B cell (primary cell): Measurements from ENCODE around the gene NNT. TPM values are rescaled to one million over a fixed set of nuclear protein-coding genes. Genes with fewer than 3 reads are reported as not detected.

ENCODE experiments used
- ATAC-seq: fragments of 200-7000 bp; cut with Tn5 transposase; one replicate; pipeline ENCODE4 v1.10.0; 2021; ENCODE audit warnings: low read depth, mild to moderate bottlenecking, moderate number of reproducible peaks, moderate library complexity
- CTCF ChIA-PET: fragments of 350-600 bp; sonication (Branson Sonifier 250); formaldehyde crosslinking; loops from one replicate; lab custom pipeline; 2021; ENCODE audit warnings: antibody characterized with exemption, inconsistent platforms; lab: Charles Lee
- POLR2A ChIA-PET: fragments of 350-600 bp; sonication (Branson Sonifier 250); formaldehyde crosslinking; loops from one replicate; lab custom pipeline; 2021; ENCODE audit warnings: antibody characterized with exemption; lab: Charles Lee
- DNase-seq: peaks from one replicate; pipeline ENCODE4 v3.0.0; 2013
- H2AFZ ChIP-seq: 2 replicates; pipeline ENCODE4 v1.6.1; 2012; ENCODE audit warnings: mild to moderate bottlenecking, low read depth, low read length; ENCODE audit not compliant: insufficient read depth, poor library complexity, severe bottlenecking
- H3K27ac ChIP-seq, 2 donors: 1 replicate in 1 of 2; 2 replicates in 1 of 2; pipeline ENCODE4 v1.5.1; 2012 to 2013; ENCODE audit warnings: low read length in 2 of 2, mild to moderate bottlenecking in 2 of 2, moderate library complexity in 1 of 2
- H3K27me3 ChIP-seq, 4 experiments: fragments of 200-600 bp in 1 of 4; sonication (generic) in 1 of 4; replicated peaks in 1 of 4; 1 replicate in 2 of 4; 2 replicates in 2 of 4; pipeline versions ENCODE4 v1.6.1 to v1.7.0; 2013 to 2016; ENCODE audit warnings: low read length in 3 of 4, mild to moderate bottlenecking in 2 of 4, mixed read lengths in 1 of 4, moderate library complexity in 1 of 4; ENCODE audit not compliant: insufficient read depth in 4 of 4, control insufficient read depth in 3 of 4; ENCODE audit errors: control extremely low read depth in 1 of 4
- H3K36me3 ChIP-seq, 2 experiments: replicated peaks in 1 of 2; 1 replicate in 1 of 2; 2 replicates in 1 of 2; pipeline versions ENCODE4 v1.6.1 to v1.7.1; 2013; ENCODE audit warnings: low read length in 1 of 2; ENCODE audit not compliant: insufficient read depth in 2 of 2, control insufficient read depth in 1 of 2; ENCODE audit errors: control extremely low read depth in 1 of 2, extremely low read depth in 1 of 2
- H3K4me1 ChIP-seq, 2 donors: fragments of 200-600 bp in 1 of 2; sonication (generic) in 1 of 2; 1 replicate in 1 of 2; 2 replicates in 1 of 2; pipeline versions ENCODE4 v1.5.1 to v1.6.1; 2013 to 2017; ENCODE audit warnings: low read length in 2 of 2; ENCODE audit not compliant: control insufficient read depth in 2 of 2, insufficient read depth in 2 of 2
- H3K4me2 ChIP-seq: replicated peaks from 2 replicates; pipeline ENCODE3; 2012; ENCODE audit warnings: mild to moderate bottlenecking, low read depth, low read length; ENCODE audit not compliant: poor library complexity, severe bottlenecking
- H3K4me3 ChIP-seq, 5 experiments: fragments of 200-600 bp in 1 of 5; sonication (generic) in 1 of 5; 1 replicate in 3 of 5; 2 replicates in 2 of 5; pipeline versions ENCODE4 v1.5.1 to v1.7.0; 2011 to 2016; ENCODE audit warnings: low read length in 4 of 5, mild to moderate bottlenecking in 4 of 5, low read depth in 2 of 5, control low read depth in 1 of 5, moderate library complexity in 1 of 5; ENCODE audit not compliant: insufficient read depth in 1 of 5; ENCODE audit errors: control extremely low read depth in 1 of 5, extremely low read depth in 1 of 5
- H3K79me2 ChIP-seq: fragments of 200-600 bp; sonication (generic); one replicate; pipeline ENCODE4 v1.6.0; 2016; ENCODE audit warnings: low read length; ENCODE audit not compliant: control insufficient read depth, insufficient read depth
- H3K9ac ChIP-seq: fragments of 200-600 bp; sonication (generic); 2 replicates; pipeline ENCODE4 v1.6.1; 2017; ENCODE audit warnings: mild to moderate bottlenecking, low read length, moderate library complexity
- H3K9me3 ChIP-seq, 3 donors: one replicate each; pipeline versions ENCODE4 v1.6.1 to v1.7.1; 2013; ENCODE audit warnings: low read length in 2 of 3; ENCODE audit not compliant: control insufficient read depth in 2 of 3, insufficient read depth in 1 of 3; ENCODE audit errors: control extremely low read depth in 1 of 3
- H4K20me1 ChIP-seq: 2 replicates; pipeline ENCODE4 v1.6.0; 2012; ENCODE audit warnings: mild to moderate bottlenecking, low read length; ENCODE audit not compliant: insufficient read depth, control insufficient read depth, poor library complexity, severe bottlenecking
- H3K27ac Mint-ChIP-seq: one replicate; pipeline ENCODE4 v1.8.0; 2021; ENCODE audit warnings: mixed read lengths
- H3K27me3 Mint-ChIP-seq: one replicate; pipeline ENCODE4 v1.8.0; 2021; ENCODE audit warnings: mixed read lengths
- H3K4me1 Mint-ChIP-seq: one replicate; pipeline ENCODE4 v1.8.0; 2021; ENCODE audit warnings: mixed read lengths
- H3K4me3 Mint-ChIP-seq: one replicate; pipeline ENCODE4 v1.8.0; 2021; ENCODE audit warnings: mixed read lengths
- H3K9me3 Mint-ChIP-seq: one replicate; pipeline ENCODE4 v1.8.0; 2022; ENCODE audit warnings: mixed read lengths; ENCODE audit not compliant: insufficient read depth
- CTCF ChIP-seq: fragments of 200-600 bp; IDR thresholded peaks from one replicate; pipeline ENCODE4 v1.8.0; 2022; ENCODE audit warnings: antibody characterized with exemption, mild to moderate bottlenecking
- EZH2 ChIP-seq: IDR thresholded peaks from 2 replicates; pipeline ENCODE4 v1.6.1; 2012; ENCODE audit warnings: borderline replicate concordance, low read depth, mild to moderate bottlenecking, moderate library complexity, low read length; ENCODE audit not compliant: insufficient read depth, poor library complexity, severe bottlenecking
- WGBS: methylation state at CpG from one replicate; pipeline ENCODE4 v1.1.5; 2013; ENCODE audit warnings: missing lambda C conversion rate; ENCODE audit not compliant: insufficient coverage; 5-methylcytosine and 5-hydroxymethylcytosine counted together
- intact Hi-C: fragments of 100-400 bp; cut with micrococcal nuclease; formaldehyde crosslinking; loops from one replicate; pipeline ENCODE4 v1.10.0; 2022
- polyA plus RNA-seq: library from polyadenylated mRNA; depleted of rRNA; stranded (reverse); fragments of >200 nt; gene quantifications from 2 replicates; pipeline ENCODE4 v1.2.3, GENCODE V29; 2012
- total RNA-seq, 2 donors: library from RNA; stranded (reverse); fragments of 120-200 nt in 1 of 2; gene quantifications; 1 replicate in 1 of 2; 2 replicates in 1 of 2; pipeline versions ENCODE4 v1.2.3 to v1.2.4, GENCODE V29; 2013 to 2022

NNT gene
- total and polyA plus RNA-seq, 2 donors (not counting 1 experiment from before 2014, with no cell fraction given), result 17.8 to 61.1 TPM

- no peaks in the 10 kb centered on the region for H3K27me3 ChIP-seq
- ChIA-PET CTCF (no interaction called here), POLR2A (no interaction called here)
- no peak overlapping the region for H3K4me2 ChIP-seq
- H3K27ac ChIP-seq, result no peak overlapping the region
- no CpG with 5 or more reads among the region's 2 CpGs for WGBS
- no peaks in the 10 kb centered on the region for H3K4me1 Mint-ChIP-seq
- no peak overlapping the region for H3K4me3 ChIP-seq
- no peak overlapping the region for H3K4me3 Mint-ChIP-seq
- H3K9me3 Mint-ChIP-seq, result no peaks in the 10 kb centered on the region
- H3K36me3 ChIP-seq, result no peaks in the 10 kb centered on the region
- H4K20me1 ChIP-seq, result no peaks in the 10 kb centered on the region
- DNase-seq (no peak), ATAC-seq (no peak)
- peaks cover 0 to 20% (median 0%) of the 10 kb centered on the region in 3 donors for H3K9me3 ChIP-seq
- no peak overlapping the region for H3K27ac Mint-ChIP-seq
- no peak for TF ChIP-seq CTCF
- no peak for TF ChIP-seq EZH2
- intact Hi-C loops, result no loop called here
- H3K4me1 ChIP-seq, result no peaks in the 10 kb centered on the region
- no peak overlapping the region for H3K9ac ChIP-seq
- no peak overlapping the region for H2AFZ ChIP-seq
- H3K27me3 Mint-ChIP-seq, result no peaks in the 10 kb centered on the region
- H3K79me2 ChIP-seq, result no peaks in the 10 kb centered on the region
These were observed 147.8 kb downstream of the NNT start for GRCh38 chr5:43750809-43751208.

- no peak overlapping the region for H3K27ac ChIP-seq
- Mint-ChIP-seq H3K4me3 (no peak overlapping the region), H3K27ac (no peak overlapping the region), H3K4me1 (no peaks in the 10 kb centered on the region), H3K9me3 (peaks cover 6% of the 10 kb centered on the region), H3K27me3 (no peaks in the 10 kb centered on the region)
- peaks cover 0 to 8% (median 0%) of the 10 kb centered on the region in 3 donors for H3K9me3 ChIP-seq
- H3K9ac ChIP-seq, result no peak overlapping the region
- H4K20me1 ChIP-seq, result no peaks in the 10 kb centered on the region
- no peaks in the 10 kb centered on the region for H3K4me1 ChIP-seq
- no peak overlapping the region for H3K4me2 ChIP-seq
- no peaks in the 10 kb centered on the region for H3K36me3 ChIP-seq
- H3K27me3 ChIP-seq, result no peaks in the 10 kb centered on the region
- WGBS, result 79% methylated on average over 2 of the region's 2 CpGs
- TF ChIP-seq CTCF (no peak), EZH2 (no peak)
- no peak overlapping the region for H2AFZ ChIP-seq
- DNase-seq (no peak), ATAC-seq (no peak)
- intact Hi-C loops, result no loop called here
- ChIA-PET CTCF (no interaction called here), POLR2A (no interaction called here)
- no peaks in the 10 kb centered on the region for H3K79me2 ChIP-seq
- no peak overlapping the region for H3K4me3 ChIP-seq
These were observed 150.1 kb downstream of the NNT start for GRCh38 chr5:43753069-43753468.

Other genes with a start within 250 kb of the NNT start
- 16.8 and 18.6 TPM in 2 replicates for gene CCL28, start 190.8 kb upstream of the NNT start, total RNA-seq
- 18.7 and 21.2 TPM in 2 replicates for gene CCL28, start 190.8 kb upstream of the NNT start, polyA plus RNA-seq
- 15.0 and 17.6 TPM in 2 replicates for gene TMEM267, start 119.3 kb upstream of the NNT start, total RNA-seq
- gene TMEM267, start 119.3 kb upstream of the NNT start, polyA plus RNA-seq, result 10.6 and 11.3 TPM in 2 replicates
- 5.1 and 5.5 TPM in 2 replicates for gene C5orf34, start 88.0 kb upstream of the NNT start, total RNA-seq
- 2.6 and 2.9 TPM in 2 replicates for gene C5orf34, start 88.0 kb upstream of the NNT start, polyA plus RNA-seq
- gene PAIP1, start 46.1 kb upstream of the NNT start, total RNA-seq, result 31.8 and 35.9 TPM in 2 replicates
- 20.4 and 23.0 TPM in 2 replicates for gene PAIP1, start 46.1 kb upstream of the NNT start, polyA plus RNA-seq